LNCaP clone FGC (cell line): Measurements from ENCODE around the gene TUBB4A.
"Not testable (repeated sequence)": the region's sequence is repeated elsewhere in the genome, so short reads cannot be mapped to it uniquely, and the experiment has no call there.

Experiments
- DNase-seq: peaks from one replicate; pipeline ENCODE4 v3.0.0-alpha.2; 2011; ENCODE audit warnings: low read depth
- H3K4me3 ChIP-seq: 2 replicates; pipeline ENCODE4 v1.5.1; 2011; ENCODE audit warnings: mild to moderate bottlenecking, low read depth, low read length, control low read depth
- TF ChIP-seq, protein P1 (sequence below): IDR thresholded peaks from 2 replicates; pipeline ENCODE4 v1.5.1; 2012; ENCODE audit warnings: mild to moderate bottlenecking; ENCODE audit not compliant: control insufficient read depth, insufficient read depth; ENCODE audit errors: extremely low read depth

Gene TUBB4A

DNA sequence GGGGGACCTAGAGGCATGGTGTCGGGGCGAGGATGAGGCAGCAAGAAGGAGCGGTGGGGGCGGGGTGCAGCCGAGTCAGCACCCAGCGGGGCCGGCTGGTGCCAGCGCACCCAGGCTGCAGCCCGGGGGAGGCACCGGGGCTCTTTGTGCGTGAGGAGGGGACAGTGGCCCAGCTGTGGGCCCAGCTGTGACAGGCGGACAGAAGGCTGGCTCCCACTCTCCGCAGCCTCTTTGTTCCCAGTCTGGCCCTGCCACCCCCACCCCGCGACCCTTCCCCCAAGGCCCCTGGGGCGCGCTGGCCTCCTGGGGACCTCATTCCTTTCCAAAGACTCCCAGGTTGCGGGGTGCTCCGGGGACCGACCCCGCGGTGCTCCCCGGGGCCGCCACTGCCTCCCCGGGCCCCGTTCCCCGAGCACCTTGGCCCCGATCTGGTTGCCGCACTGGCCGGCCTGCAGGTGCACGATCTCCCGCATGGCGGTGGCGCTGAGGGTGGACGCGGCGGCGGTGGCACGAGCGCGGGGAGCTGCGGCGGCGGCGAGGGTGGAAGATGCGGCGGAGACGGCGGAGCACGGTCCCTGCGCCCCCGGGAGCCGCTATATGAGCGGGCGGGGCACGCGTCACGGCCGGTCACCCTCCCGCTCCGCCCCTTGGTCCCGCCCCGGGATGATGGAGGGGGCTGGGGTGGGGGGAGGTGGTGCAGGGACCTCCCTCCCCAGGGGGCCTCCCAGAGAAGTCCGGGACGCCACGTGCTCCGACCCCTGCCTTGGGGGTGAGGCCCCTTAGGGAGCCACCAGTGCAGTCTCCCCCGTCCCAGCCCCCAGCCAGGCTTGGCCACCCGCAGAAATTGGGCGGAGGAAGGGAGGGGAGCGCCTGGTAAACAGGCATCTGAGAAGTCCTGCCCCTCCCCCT, at the start of gene TUBB4A:
Gene TUBB4A, minus strand, starts transcription at position 570 of the 909 bp plus-strand sequence. Its CDS starts 97 bp downstream, at position 473.
- H3K4me3 ChIP-seq: peak within 1 kb of the TSS; percentile 57
- DNase-seq: no peak
- TF ChIP-seq, protein P1, sequence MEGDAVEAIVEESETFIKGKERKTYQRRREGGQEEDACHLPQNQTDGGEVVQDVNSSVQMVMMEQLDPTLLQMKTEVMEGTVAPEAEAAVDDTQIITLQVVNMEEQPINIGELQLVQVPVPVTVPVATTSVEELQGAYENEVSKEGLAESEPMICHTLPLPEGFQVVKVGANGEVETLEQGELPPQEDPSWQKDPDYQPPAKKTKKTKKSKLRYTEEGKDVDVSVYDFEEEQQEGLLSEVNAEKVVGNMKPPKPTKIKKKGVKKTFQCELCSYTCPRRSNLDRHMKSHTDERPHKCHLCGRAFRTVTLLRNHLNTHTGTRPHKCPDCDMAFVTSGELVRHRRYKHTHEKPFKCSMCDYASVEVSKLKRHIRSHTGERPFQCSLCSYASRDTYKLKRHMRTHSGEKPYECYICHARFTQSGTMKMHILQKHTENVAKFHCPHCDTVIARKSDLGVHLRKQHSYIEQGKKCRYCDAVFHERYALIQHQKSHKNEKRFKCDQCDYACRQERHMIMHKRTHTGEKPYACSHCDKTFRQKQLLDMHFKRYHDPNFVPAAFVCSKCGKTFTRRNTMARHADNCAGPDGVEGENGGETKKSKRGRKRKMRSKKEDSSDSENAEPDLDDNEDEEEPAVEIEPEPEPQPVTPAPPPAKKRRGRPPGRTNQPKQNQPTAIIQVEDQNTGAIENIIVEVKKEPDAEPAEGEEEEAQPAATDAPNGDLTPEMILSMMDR: no peak

DNA sequence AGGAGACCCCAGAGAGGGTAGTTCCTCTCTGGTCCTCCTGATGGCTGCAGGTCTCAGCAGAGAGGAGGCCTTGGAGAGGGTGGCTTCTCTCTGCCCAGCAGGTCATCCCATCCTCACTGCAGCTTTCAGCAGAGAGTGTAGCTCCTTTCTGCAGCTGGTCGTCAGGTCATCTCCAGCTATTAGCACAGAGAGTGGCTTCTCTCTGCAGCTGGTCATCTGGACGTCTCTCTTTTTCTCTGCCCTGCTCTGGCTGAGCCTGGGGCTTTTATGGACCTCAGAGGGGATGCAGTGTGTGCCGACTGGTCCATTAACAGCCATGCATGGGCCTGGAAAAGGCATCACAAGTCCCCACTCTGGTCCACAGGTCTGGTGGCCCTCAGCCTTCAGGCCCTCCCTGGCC, 49.0 kb upstream of the TUBB4A start:
- no peak for DNase-seq
- TF ChIP-seq, protein P1: no peak
- H3K4me3 ChIP-seq: no peak overlapping the region

- H3K4me3 ChIP-seq, DNase-seq: not testable (repeated sequence)
These were observed 48.6 kb upstream of the TUBB4A start for GRCh38 chr19:6550679-6551078.

- no peak for DNase-seq
- no peak overlapping the region for H3K4me3 ChIP-seq
- TF ChIP-seq, protein P1: no peak
These were observed 41.8 kb upstream of the TUBB4A start for GRCh38 chr19:6543866-6544347.

- DNase-seq: no peak
- no peak overlapping the region for H3K4me3 ChIP-seq
- TF ChIP-seq, protein P1: no peak
These were observed 39.0 kb upstream of the TUBB4A start for GRCh38 chr19:6540918-6541689.

- TF ChIP-seq, protein P1: no peak
- no peak overlapping the region for H3K4me3 ChIP-seq
- DNase-seq: no peak
These were observed 37.4 kb upstream of the TUBB4A start for GRCh38 chr19:6539514-6539913.

DNA sequence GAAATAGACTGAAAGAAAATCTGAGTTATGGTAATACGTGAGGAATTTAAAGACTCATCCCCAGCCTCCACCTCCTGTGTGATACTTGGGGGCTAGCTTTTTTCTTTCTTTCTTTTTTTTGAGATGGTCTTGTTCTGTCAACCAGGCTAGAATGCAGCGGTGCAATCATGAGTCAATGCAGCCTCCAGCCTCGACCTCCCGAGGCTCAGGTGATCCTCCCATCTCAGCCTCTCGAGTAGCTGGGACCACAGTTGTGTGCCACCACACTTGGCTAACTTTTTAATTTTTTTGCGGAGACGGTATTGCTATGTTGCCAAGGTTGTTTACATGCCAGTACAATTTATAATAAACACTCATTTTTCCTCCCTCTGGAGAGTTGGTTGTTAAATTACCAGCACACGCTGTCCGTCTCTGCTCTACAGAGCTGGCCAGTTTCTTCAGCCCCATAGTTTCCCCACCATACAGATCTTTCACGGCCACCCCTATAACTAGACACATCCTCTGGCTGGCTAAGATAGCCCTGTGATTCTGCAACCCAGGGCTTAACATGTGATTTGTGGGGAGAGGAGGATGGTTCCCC, 33.5 kb upstream of the TUBB4A start:
- H3K4me3 ChIP-seq: no peak overlapping the region
- TF ChIP-seq, protein P1: no peak
- no peak for DNase-seq
